Glutamatergic neuron (in vitro differentiated cells): ENCODE measurements around the gene SHE. TPM values are rescaled to one million over a fixed set of nuclear protein-coding genes. Genes with fewer than 3 reads are reported as not detected.

Source experiments
- DNase-seq: peaks from one replicate; pipeline ENCODE4 v3.0.0; 2022
- H3K27ac Mint-ChIP-seq: one replicate; pipeline ENCODE4 v1.8.0; 2020; ENCODE audit warnings: mild to moderate bottlenecking, mixed read lengths, inconsistent platforms; ENCODE audit not compliant: unreplicated experiment
- H3K27me3 Mint-ChIP-seq: one replicate; pipeline ENCODE4 v1.8.0; 2020; ENCODE audit warnings: mild to moderate bottlenecking, moderate library complexity, mixed read lengths, inconsistent platforms; ENCODE audit not compliant: unreplicated experiment
- H3K36me3 Mint-ChIP-seq: one replicate; pipeline ENCODE4 v1.8.0; 2020; ENCODE audit warnings: mild to moderate bottlenecking, mixed read lengths, inconsistent platforms; ENCODE audit not compliant: unreplicated experiment
- H3K4me1 Mint-ChIP-seq: one replicate; pipeline ENCODE4 v1.8.0; 2020; ENCODE audit warnings: mild to moderate bottlenecking, low read depth, mixed read lengths, inconsistent platforms; ENCODE audit not compliant: unreplicated experiment
- H3K4me3 Mint-ChIP-seq: one replicate; pipeline ENCODE4 v1.8.0; 2020; ENCODE audit warnings: mild to moderate bottlenecking, mixed read lengths, inconsistent platforms; ENCODE audit not compliant: unreplicated experiment
- H3K9me3 Mint-ChIP-seq: one replicate; pipeline ENCODE4 v1.8.0; 2020; ENCODE audit warnings: mild to moderate bottlenecking, moderate library complexity, mixed read lengths, inconsistent platforms; ENCODE audit not compliant: unreplicated experiment
- CTCF ChIP-seq: fragments of 200-600 bp; sonication (generic); IDR thresholded peaks from one replicate; pipeline ENCODE4 v1.5.0; 2021; ENCODE audit not compliant: partially characterized antibody, unreplicated experiment
- total RNA-seq: library from RNA; stranded (reverse); fragmentation: NEBNext Ultra II Directional; extraction: Animal tissue kit (Norgen Biotek cat#: 25700); gene quantifications from one replicate; pipeline ENCODE4 v1.2.1, GENCODE V29; 2021; ENCODE audit not compliant: unreplicated experiment

The SHE gene
- total RNA-seq, 1 donor from 2014 or later: 0.07 TPM

- no peak overlapping the region for H3K4me3 Mint-ChIP-seq
- DNase-seq: no peak
- no peak overlapping the region for H3K27ac Mint-ChIP-seq
- H3K9me3 Mint-ChIP-seq: peaks cover 3% of the 10 kb centered on the region
- peaks cover 1% of the 10 kb centered on the region for H3K4me1 Mint-ChIP-seq
- no peaks in the 10 kb centered on the region for H3K36me3 Mint-ChIP-seq
- no peak for TF ChIP-seq CTCF
- peaks cover 2% of the 10 kb centered on the region for H3K27me3 Mint-ChIP-seq
Measured at GRCh38 chr1:154548028-154548427, 45.8 kb upstream of the SHE start.

GRCh38 chr1:154547105-154547732, 45.0 kb upstream of the SHE start:
- Mint-ChIP-seq H3K36me3 (no peaks in the 10 kb centered on the region), H3K4me1 (peaks cover 1% of the 10 kb centered on the region), H3K27me3 (peaks cover 2% of the 10 kb centered on the region), H3K9me3 (peaks cover 3% of the 10 kb centered on the region), H3K4me3 (no peak overlapping the region), H3K27ac (no peak overlapping the region)
- no peak for DNase-seq
- TF ChIP-seq CTCF: no peak

GRCh38 chr1:154546264-154547063, 44.3 kb upstream of the SHE start:
- H3K27me3 Mint-ChIP-seq: peaks cover 4% of the 10 kb centered on the region

GRCh38 chr1:154541231-154541630, 39.0 kb upstream of the SHE start:
- no peaks in the 10 kb centered on the region for H3K4me1 Mint-ChIP-seq
- H3K27ac Mint-ChIP-seq: no peak overlapping the region
- no peak overlapping the region for H3K4me3 Mint-ChIP-seq
- no peaks in the 10 kb centered on the region for H3K36me3 Mint-ChIP-seq
- H3K9me3 Mint-ChIP-seq: peaks cover 6% of the 10 kb centered on the region
- peaks cover 8% of the 10 kb centered on the region for H3K27me3 Mint-ChIP-seq
- no peak for TF ChIP-seq CTCF
- DNase-seq: no peak

More at GRCh38 chr1:154546264-154547063, 44.3 kb upstream of the SHE start:
- Mint-ChIP-seq H3K36me3 (no peaks in the 10 kb centered on the region), H3K4me1 (peaks cover 1% of the 10 kb centered on the region), H3K27ac (no peak overlapping the region), H3K9me3 (peaks cover 3% of the 10 kb centered on the region), H3K4me3 (no peak overlapping the region)
- TF ChIP-seq CTCF: peak; percentile 65
- DNase-seq: peak; percentile 79
